GM10266 (cell line): Measurements from ENCODE around the gene TIMM50.

Experiments used
- DNase-seq: peaks from one replicate; pipeline ENCODE4 v3.0.0; 2012; ENCODE audit errors: extremely low spot score
- TF ChIP-seq, protein P1 (sequence below): IDR thresholded peaks from 2 replicates; pipeline ENCODE4 v1.5.1; 2012; ENCODE audit warnings: mild to moderate bottlenecking, low read depth; ENCODE audit not compliant: control insufficient read depth, insufficient read depth; ENCODE audit errors: missing control alignments

The TIMM50 gene

DNA sequence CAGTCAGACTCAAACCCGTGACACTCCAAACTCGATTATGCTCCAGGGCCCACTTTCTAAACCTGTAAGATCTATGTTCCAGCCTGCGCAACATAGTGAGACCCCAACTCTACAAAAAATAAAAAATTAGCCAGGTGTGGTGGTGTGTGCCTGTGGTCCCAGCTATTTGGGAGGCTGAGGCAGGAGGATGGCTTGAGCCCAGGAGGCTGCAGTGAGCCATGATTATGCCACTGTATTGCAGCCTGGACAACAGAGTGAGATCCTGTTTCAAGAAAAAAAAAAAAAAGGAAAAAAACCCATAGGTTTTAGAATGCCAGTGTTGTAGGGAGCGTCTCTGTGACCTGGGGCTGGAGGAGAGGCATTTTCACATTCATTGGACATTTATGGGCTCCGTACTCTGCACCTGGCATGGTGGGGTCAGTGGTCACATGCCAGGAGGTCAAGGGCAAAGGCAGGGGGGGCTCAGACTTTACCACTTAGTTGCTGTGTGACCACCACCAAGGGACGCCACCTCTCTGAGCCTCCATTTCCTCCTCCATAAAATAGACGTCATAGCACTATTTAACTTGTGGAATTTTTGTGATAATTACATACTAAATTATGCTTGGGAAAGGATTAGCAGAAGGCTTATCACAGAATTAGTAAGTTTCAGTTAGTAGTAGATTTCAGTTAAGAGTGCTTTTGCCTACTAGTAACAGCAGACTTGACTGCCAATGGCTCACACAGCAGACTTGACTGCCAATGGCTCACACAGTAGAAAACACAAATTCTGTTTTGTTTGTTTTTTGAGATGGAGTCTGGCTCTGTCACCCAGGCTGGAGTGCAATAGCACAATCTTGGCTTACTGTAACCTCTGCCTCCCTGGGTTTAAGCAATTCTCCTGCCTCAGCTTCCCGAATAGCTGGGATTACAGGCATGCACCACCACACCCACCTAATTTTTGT, 40.2 kb downstream of the TIMM50 start:
- TF ChIP-seq, protein P1, sequence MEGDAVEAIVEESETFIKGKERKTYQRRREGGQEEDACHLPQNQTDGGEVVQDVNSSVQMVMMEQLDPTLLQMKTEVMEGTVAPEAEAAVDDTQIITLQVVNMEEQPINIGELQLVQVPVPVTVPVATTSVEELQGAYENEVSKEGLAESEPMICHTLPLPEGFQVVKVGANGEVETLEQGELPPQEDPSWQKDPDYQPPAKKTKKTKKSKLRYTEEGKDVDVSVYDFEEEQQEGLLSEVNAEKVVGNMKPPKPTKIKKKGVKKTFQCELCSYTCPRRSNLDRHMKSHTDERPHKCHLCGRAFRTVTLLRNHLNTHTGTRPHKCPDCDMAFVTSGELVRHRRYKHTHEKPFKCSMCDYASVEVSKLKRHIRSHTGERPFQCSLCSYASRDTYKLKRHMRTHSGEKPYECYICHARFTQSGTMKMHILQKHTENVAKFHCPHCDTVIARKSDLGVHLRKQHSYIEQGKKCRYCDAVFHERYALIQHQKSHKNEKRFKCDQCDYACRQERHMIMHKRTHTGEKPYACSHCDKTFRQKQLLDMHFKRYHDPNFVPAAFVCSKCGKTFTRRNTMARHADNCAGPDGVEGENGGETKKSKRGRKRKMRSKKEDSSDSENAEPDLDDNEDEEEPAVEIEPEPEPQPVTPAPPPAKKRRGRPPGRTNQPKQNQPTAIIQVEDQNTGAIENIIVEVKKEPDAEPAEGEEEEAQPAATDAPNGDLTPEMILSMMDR: no peak
- DNase-seq: no peak

DNA sequence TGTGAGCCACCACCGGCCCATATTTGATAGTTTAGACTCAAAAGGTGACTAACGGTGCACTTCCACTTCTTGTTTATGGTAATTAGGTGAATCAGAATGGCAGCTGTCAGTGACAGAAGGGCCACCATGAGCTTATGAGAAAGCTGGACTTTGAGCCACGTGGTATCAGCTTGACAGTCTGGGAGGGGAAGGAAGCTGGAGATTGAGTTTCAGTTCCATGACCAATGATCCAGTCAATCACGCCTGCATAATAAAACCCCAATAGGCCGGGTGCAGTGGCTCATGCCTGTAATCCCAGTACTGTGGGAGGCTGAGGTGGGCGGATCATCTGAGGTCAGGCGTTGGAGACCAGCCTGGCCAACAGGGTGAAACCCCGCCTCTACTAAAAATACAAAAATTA, 43.9 kb downstream of the TIMM50 start:
- DNase-seq: no peak
- TF ChIP-seq, protein P1: no peak

DNA sequence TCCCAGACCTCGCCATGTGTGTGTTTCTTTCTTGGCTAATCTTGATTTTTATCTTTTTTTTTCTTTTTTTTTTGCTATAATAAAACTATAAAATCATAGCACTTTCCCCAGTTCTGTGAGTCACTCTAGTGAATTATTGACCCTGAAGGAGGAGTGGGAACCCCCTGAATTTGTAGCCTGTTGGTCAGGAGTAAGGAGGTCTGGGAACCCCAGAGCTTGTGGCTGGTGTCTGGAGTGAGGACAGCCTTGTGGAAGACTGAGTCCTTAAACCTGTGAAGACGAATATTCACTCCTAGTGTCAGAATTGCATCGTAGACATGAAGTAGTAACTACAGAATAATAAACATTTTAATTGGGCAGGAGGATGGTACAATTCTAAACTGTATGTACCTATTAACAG, 44.6 kb downstream of the TIMM50 start:
- no peak for DNase-seq
- TF ChIP-seq, protein P1: no peak

DNA sequence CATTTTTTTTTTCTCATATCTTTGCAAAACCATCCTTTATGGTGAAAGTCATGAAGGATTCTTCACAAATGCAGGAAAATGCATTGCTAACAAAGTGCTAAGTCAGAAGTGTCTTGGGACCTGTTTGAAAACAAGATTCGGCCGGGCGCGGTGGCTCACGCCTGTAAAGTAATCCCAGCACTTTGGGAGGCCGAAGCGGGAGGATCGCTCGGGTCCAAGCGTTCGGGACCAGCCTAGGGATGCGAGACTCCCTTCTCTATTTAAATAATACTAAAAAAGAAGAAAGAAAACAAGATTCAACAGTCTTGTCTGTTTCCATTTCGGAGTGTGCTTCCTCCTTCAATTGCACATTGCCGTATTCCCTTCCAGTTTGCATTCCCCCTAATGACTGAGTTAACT, 51.2 kb downstream of the TIMM50 start:
- no peak for DNase-seq
- TF ChIP-seq, protein P1: no peak

DNA sequence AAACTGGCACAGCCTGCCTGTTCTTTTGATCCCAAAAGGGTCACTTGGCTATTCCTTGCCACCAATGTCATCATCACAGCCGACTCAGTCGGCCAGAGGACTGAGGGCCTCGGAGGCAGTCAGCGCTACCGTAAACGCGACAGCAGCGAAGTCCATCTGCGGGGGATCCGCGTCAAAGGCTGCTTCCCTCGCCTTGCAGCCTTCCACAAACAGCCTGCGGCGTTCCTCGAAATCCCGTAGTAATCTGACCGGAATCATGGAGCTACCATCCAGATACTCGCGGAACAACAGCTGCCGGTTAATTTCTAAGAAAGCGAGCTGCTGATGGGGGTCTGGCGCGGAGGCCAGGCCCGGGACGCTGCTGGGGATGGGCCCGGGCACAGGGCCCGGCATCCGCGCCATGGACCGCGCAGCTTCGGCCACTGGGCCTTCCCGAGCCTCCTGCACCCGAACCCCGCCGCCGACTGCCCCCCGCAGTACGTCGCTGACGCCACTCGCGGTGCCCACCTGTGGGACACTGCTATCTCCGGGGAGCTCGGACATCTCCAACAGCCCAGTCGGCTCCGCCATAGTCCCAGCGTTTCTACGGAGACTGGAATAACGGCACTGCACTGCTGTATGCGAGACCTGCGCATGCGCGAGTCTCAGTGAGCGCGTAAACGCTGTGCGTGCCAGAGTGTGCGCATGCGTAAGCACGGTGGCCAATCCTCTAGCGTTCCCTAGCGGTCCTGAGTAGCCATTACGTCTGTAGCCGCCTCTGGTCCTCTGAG, 51.8 kb downstream of the TIMM50 start, which contains the start of gene EID2B:
TSS of gene EID2B (minus strand) at position 620 of the 770 bp plus-strand sequence. CDS start at position 570, 50 bp downstream.
- peak; percentile 98 for DNase-seq
- TF ChIP-seq, protein P1: peak; percentile 99

DNA sequence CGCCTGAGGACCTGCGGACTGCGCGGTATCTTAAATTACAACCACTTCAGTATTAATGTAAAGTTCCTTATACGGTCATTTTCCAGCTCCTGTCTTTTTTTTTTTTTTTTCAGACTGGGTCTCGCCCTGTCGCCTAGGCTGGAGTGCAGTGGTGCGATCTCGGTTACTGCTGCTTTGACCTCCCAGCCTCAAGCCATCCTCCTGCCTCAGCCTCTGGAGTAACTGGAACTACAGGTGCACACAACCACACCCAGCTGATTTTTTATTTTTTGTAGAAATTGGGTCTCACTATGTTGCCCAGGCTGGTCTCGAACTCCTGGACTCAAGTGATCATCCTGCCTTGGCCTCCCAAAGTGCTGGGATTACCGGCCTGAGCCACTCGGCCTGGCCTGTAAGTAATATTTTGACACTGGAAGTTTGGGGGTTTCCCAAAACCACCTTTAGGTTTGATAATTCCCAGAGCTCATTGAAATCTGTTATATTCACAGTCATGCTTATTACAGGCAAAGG, 52.4 kb downstream of the TIMM50 start:
- TF ChIP-seq, protein P1: no peak
- DNase-seq: no peak

DNA sequence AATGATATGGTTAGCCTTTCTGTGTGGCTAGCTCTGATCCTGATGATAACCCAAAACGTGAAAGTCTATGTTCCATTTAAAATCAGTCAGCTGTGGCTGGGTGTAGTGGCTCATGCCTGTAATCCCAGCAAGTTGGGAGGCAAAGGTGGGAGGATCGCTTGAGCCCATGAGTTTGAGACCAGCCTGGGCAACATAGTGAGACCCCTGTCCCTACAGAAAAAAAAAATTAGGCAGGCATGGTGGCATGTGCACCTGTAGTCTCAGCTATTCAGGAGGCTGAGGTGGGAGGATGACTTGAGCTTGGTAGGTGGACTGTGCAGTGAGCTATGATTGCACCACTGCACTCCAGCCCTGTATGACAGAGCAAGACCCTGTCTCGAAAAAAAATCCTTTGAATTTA, 53.2 kb downstream of the TIMM50 start:
- TF ChIP-seq, protein P1: no peak
- DNase-seq: no peak
